DMS53 (cell line): ENCODE results near the gene DFFB.

Experiments used
- DNase-seq: peaks from one replicate; lab custom pipeline; 2025; lab: John Stamatoyannopoulos, UW

Gene DFFB

GRCh38 chr1:3896396-3897000, 39.2 kb downstream of the DFFB start:
- DNase-seq = no peak

- no peak for DNase-seq
These were observed 41.1 kb downstream of the DFFB start for GRCh38 chr1:3898475-3898735.

- DNase-seq = peak; percentile 53
These were observed 41.9 kb downstream of the DFFB start for GRCh38 chr1:3898994-3899753.

- DNase-seq = no peak
These were observed 42.5 kb downstream of the DFFB start for GRCh38 chr1:3899754-3900149.

- DNase-seq = peak; percentile 98
These were observed 43.1 kb downstream of the DFFB start, which contains the start of gene C1orf174 for GRCh38 chr1:3900150-3900968. C1orf174 (minus strand) TSS chr1:3900272; CDS start chr1:3900186, 86 bp downstream.

GRCh38 chr1:3900969-3901529, 43.8 kb downstream of the DFFB start:
- DNase-seq = peak; percentile 99

- DNase-seq = no peak
These were observed 44.8 kb downstream of the DFFB start for GRCh38 chr1:3902111-3902511.

GRCh38 chr1:3902571-3903091, 45.4 kb downstream of the DFFB start:
- DNase-seq = no peak

GRCh38 chr1:3903141-3904005, 46.1 kb downstream of the DFFB start:
- DNase-seq = no peak

GRCh38 chr1:3904006-3904842, 46.9 kb downstream of the DFFB start:
- no peak for DNase-seq

GRCh38 chr1:3904843-3905185, 47.5 kb downstream of the DFFB start:
- no peak for DNase-seq

GRCh38 chr1:3905266-3905952, 48.1 kb downstream of the DFFB start:
- DNase-seq = no peak

- DNase-seq = no peak
These were observed 48.8 kb downstream of the DFFB start for GRCh38 chr1:3905953-3906671.

- DNase-seq = no peak
These were observed 49.4 kb downstream of the DFFB start for GRCh38 chr1:3906672-3907020.

- DNase-seq = peak; percentile 45
These were observed 49.8 kb downstream of the DFFB start for GRCh38 chr1:3907031-3907534.

- no peak for DNase-seq
These were observed 50.4 kb downstream of the DFFB start for GRCh38 chr1:3907621-3908165.

- DNase-seq = peak; percentile 16
These were observed 51.7 kb downstream of the DFFB start for GRCh38 chr1:3908886-3909517.

GRCh38 chr1:3909615-3910014, 52.3 kb downstream of the DFFB start:
- peak; percentile 70 for DNase-seq
